AG04450 (cell line): Measurements from ENCODE around the gene ZNF346. TPM values are rescaled to one million over a fixed set of nuclear protein-coding genes. Genes with fewer than 3 reads are reported as not detected.

ENCODE experiments used
- CTCF ChIA-PET: fragments of 300-600, 350-600 bp; formaldehyde crosslinking; extraction: SDS; loops from one replicate; lab custom pipeline; 2022; ENCODE audit warnings: antibody characterized with exemption, inconsistent platforms; lab: Charles Lee
- POLR2A ChIA-PET: fragments of 350-600 bp; formaldehyde crosslinking; extraction: SDS; loops from one replicate; lab custom pipeline; 2021; ENCODE audit warnings: antibody characterized with exemption, inconsistent platforms; lab: Yijun Ruan, JAX
- DNase-seq: peaks from one replicate; pipeline ENCODE4 v3.0.0-alpha.2; 2011; ENCODE audit warnings: low read depth, low spot score
- H3K27ac ChIP-seq: one replicate; pipeline ENCODE4 v1.5.1; 2012; ENCODE audit warnings: low read depth, low read length, control low read depth
- H3K27me3 ChIP-seq: one replicate; pipeline ENCODE4 v1.6.0; 2012; ENCODE audit warnings: low read length; ENCODE audit not compliant: control insufficient read depth, insufficient read depth
- H3K4me3 ChIP-seq: 2 replicates; pipeline ENCODE4 v1.5.1; 2011; ENCODE audit warnings: mild to moderate bottlenecking, low read depth, low read length, control low read depth
- H3K9me3 ChIP-seq: 2 replicates; pipeline ENCODE4 v1.5.1; 2012; ENCODE audit warnings: low read length; ENCODE audit not compliant: control insufficient read depth, insufficient read depth
- polyA plus RNA-seq: library from polyadenylated mRNA; depleted of rRNA; stranded (reverse); fragments of >200 nt; gene quantifications from 2 replicates; pipeline ENCODE4 v1.2.3, GENCODE V29; 2011
- TF ChIP-seq, protein P1 (sequence below): IDR thresholded peaks from 2 replicates; pipeline ENCODE4 v1.5.1; 2011; ENCODE audit warnings: low read depth, low read length, control low read depth, inconsistent platforms

The ZNF346 gene
- polyA plus RNA-seq, 1 experiment = 15.0 TPM

- no peak overlapping the region for H3K27ac ChIP-seq
- DNase-seq = no peak
- H3K27me3 ChIP-seq = peaks cover 8% of the 10 kb centered on the region
- CTCF ChIA-PET = interaction anchor here (1.0 to 6.4 kb wide), 4 partner anchors 10 to 421 kb away, joined by 4 to 81 read pairs (median 10); no protein-coding TSS in a partner anchor
- no peaks in the 10 kb centered on the region for H3K9me3 ChIP-seq
- TF ChIP-seq, protein P1, sequence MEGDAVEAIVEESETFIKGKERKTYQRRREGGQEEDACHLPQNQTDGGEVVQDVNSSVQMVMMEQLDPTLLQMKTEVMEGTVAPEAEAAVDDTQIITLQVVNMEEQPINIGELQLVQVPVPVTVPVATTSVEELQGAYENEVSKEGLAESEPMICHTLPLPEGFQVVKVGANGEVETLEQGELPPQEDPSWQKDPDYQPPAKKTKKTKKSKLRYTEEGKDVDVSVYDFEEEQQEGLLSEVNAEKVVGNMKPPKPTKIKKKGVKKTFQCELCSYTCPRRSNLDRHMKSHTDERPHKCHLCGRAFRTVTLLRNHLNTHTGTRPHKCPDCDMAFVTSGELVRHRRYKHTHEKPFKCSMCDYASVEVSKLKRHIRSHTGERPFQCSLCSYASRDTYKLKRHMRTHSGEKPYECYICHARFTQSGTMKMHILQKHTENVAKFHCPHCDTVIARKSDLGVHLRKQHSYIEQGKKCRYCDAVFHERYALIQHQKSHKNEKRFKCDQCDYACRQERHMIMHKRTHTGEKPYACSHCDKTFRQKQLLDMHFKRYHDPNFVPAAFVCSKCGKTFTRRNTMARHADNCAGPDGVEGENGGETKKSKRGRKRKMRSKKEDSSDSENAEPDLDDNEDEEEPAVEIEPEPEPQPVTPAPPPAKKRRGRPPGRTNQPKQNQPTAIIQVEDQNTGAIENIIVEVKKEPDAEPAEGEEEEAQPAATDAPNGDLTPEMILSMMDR = no peak
- POLR2A ChIA-PET = no interaction called here
- H3K4me3 ChIP-seq = no peak overlapping the region
Measured at GRCh38 chr5:177081859-177082258, 59.4 kb downstream of the ZNF346 start.

GRCh38 chr5:177083357-177083756, 60.9 kb downstream of the ZNF346 start:
- no peak for DNase-seq
- Histone ChIP-seq H3K27me3 (peaks cover 13% of the 10 kb centered on the region), H3K9me3 (no peaks in the 10 kb centered on the region), H3K4me3 (no peak overlapping the region), H3K27ac (no peak overlapping the region)
- TF ChIP-seq, protein P1 = no peak
- CTCF ChIA-PET = interaction anchor here (1.2 to 6.4 kb wide), 3 partner anchors 11 to 423 kb away, joined by 3 to 81 read pairs (median 5); no protein-coding TSS in a partner anchor
- POLR2A ChIA-PET = interaction anchor here (0.8 kb wide), 1 partner anchor 15 kb away, joined by 3 read pairs; no protein-coding TSS in a partner anchor

- no peaks in the 10 kb centered on the region for H3K9me3 ChIP-seq
- ChIA-PET CTCF (interaction anchor here (1.2 to 6.4 kb wide), 3 partner anchors 12 to 424 kb away, joined by 3 to 81 read pairs (median 3); no protein-coding TSS in a partner anchor), POLR2A (interaction anchor here (0.8 kb wide), 1 partner anchor 14 kb away, joined by 3 read pairs; no protein-coding TSS in a partner anchor)
- no peak overlapping the region for H3K27ac ChIP-seq
- DNase-seq = no peak
- peaks cover 15% of the 10 kb centered on the region for H3K27me3 ChIP-seq
- TF ChIP-seq, protein P1 = no peak
- H3K4me3 ChIP-seq = no peak overlapping the region
Measured at GRCh38 chr5:177084175-177084574, 61.7 kb downstream of the ZNF346 start.

DNA sequence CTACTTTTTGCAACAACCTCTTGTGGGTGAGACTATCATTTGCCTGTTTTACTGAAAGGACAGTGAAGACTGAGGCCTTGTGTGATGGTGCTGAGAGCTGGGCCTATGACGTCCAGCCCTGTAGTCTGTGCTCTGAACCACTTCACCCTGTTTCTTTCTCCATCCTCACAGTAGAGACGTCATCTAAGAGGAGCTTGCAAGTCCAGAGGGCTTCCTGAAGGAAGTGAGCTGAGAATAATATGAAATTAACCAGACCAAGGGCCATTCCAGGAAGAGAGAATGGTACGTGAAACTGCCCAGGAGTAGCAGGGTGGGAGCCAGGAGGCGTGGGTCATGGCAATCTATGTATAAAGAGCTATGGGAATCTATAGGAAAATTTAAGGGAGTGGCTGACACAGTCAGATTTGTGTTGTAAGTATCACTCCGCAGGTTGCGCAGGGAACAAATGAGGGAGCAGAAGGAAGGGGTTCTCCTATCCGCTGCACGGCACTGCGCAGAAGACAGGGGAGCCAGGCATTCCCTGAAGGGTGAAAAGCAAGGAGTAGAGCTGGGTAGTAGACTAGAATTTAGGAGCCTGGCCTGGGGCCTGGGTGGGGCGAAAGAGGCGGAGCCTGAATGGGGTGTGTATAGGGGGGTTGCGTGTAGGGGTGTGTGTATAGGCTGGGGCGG, 63.6 kb downstream of the ZNF346 start:
- ChIA-PET POLR2A (interaction anchor here (0.9 to 1.0 kb wide), 2 partner anchors 9 to 12 kb away, joined by 4 to 5 read pairs; no protein-coding TSS in a partner anchor), CTCF (interaction anchor here (0.6 to 6.4 kb wide), 10 partner anchors 12 to 425 kb away, joined by 3 to 81 read pairs (median 4); no protein-coding TSS in a partner anchor)
- no peak for DNase-seq
- TF ChIP-seq, protein P1 = no peak
- Histone ChIP-seq H3K27ac (no peak overlapping the region), H3K4me3 (no peak overlapping the region), H3K27me3 (peaks cover 15% of the 10 kb centered on the region), H3K9me3 (no peaks in the 10 kb centered on the region)
